Skeletal muscle cell (primary cell): ENCODE data around the gene MFAP2.
A peak's percentile ranks its signal among the peaks of the same experiment; 100 is the strongest.

Source experiments
- DNase-seq: peaks from one replicate; pipeline ENCODE4 v3.0.0-alpha.2; 2010; ENCODE audit warnings: low read depth
- H3K4me3 ChIP-seq: 2 replicates; pipeline ENCODE4 v1.5.1; 2011; ENCODE audit warnings: low read depth, mild to moderate bottlenecking, control low read depth, low read length, moderate library complexity

Gene MFAP2

GRCh38 chr1:16980473-16981268 is at the start of gene MFAP2:
MFAP2 (minus strand) TSS chr1:16980620; CDS start chr1:16978273, 2,347 bp downstream.
- H3K4me3 ChIP-seq = peak within 1 kb of the TSS; percentile 64
- no peak for DNase-seq

GRCh38 chr1:17030206-17030605 is 49.8 kb upstream of the MFAP2 start:
- DNase-seq = no peak
- H3K4me3 ChIP-seq = no peak overlapping the region

GRCh38 chr1:17028662-17029188 is 48.3 kb upstream of the MFAP2 start:
- no peak for DNase-seq
- no peak overlapping the region for H3K4me3 ChIP-seq

GRCh38 chr1:17027900-17028299 is 47.5 kb upstream of the MFAP2 start:
- DNase-seq = no peak
- H3K4me3 ChIP-seq = no peak overlapping the region

- DNase-seq = no peak
- no peak overlapping the region for H3K4me3 ChIP-seq
Observed at GRCh38 chr1:17027403-17027802, 47.0 kb upstream of the MFAP2 start.

- no peak for DNase-seq
- H3K4me3 ChIP-seq = no peak overlapping the region
Observed at GRCh38 chr1:17024721-17025120, 44.3 kb upstream of the MFAP2 start.

- DNase-seq = no peak
- H3K4me3 ChIP-seq = no peak overlapping the region
Observed at GRCh38 chr1:17023573-17023972, 43.2 kb upstream of the MFAP2 start.

- DNase-seq = no peak
- H3K4me3 ChIP-seq = no peak overlapping the region
Observed at GRCh38 chr1:17023102-17023501, 42.7 kb upstream of the MFAP2 start.

- H3K4me3 ChIP-seq = no peak overlapping the region
- DNase-seq = no peak
Observed at GRCh38 chr1:17021896-17022295, 41.5 kb upstream of the MFAP2 start.

GRCh38 chr1:17020502-17020901 is 40.1 kb upstream of the MFAP2 start:
- no peak overlapping the region for H3K4me3 ChIP-seq
- DNase-seq = no peak

- H3K4me3 ChIP-seq = no peak overlapping the region
- DNase-seq = no peak
Observed at GRCh38 chr1:17018849-17019248, 38.4 kb upstream of the MFAP2 start.

GRCh38 chr1:17017435-17017834 is 37.0 kb upstream of the MFAP2 start:
- H3K4me3 ChIP-seq = no peak overlapping the region
- no peak for DNase-seq

- no peak overlapping the region for H3K4me3 ChIP-seq
- no peak for DNase-seq
Observed at GRCh38 chr1:17016317-17016661, 35.9 kb upstream of the MFAP2 start.

GRCh38 chr1:17014671-17015567 is 34.5 kb upstream of the MFAP2 start:
- H3K4me3 ChIP-seq = no peak overlapping the region
- no peak for DNase-seq

GRCh38 chr1:17013491-17014320 is 33.3 kb upstream of the MFAP2 start:
- no peak for DNase-seq
- H3K4me3 ChIP-seq = no peak overlapping the region

GRCh38 chr1:17012775-17013490 is 32.5 kb upstream of the MFAP2 start:
- DNase-seq = peak; percentile 32

GRCh38 chr1:17011439-17012307 is 31.3 kb upstream of the MFAP2 start, which contains the start of gene ATP13A2:
ATP13A2 (minus strand) TSS chr1:17011928; CDS start chr1:17011738, 190 bp downstream.
- H3K4me3 ChIP-seq = peak within 1 kb of the TSS; percentile 70
- DNase-seq = no peak

More at GRCh38 chr1:17012775-17013490, 32.5 kb upstream of the MFAP2 start:
- H3K4me3 ChIP-seq = no peak overlapping the region

GRCh38 chr1:17011092-17011438 is 30.6 kb upstream of the MFAP2 start:
- H3K4me3 ChIP-seq = peak overlapping the region; percentile 70
- no peak for DNase-seq
